OCI-LY7 (cell line): ENCODE results near the gene RPS19BP1.

ENCODE experiments used
- CTCF ChIP-seq: fragments of 200-600 bp; sonication (generic); conservative IDR thresholded peaks from 2 replicates; pipeline ENCODE4 v1.5.1; 2014; ENCODE audit warnings: mild to moderate bottlenecking, antibody characterized with exemption, low read length, moderate library complexity, mixed read lengths
- EZH2phosphoT487 ChIP-seq: fragments of 200-600 bp; sonication (generic); IDR thresholded peaks from 2 replicates; pipeline ENCODE4 v1.6.1; 2018; ENCODE audit warnings: low read depth, borderline replicate concordance, mild to moderate bottlenecking, mixed run types, antibody characterized with exemption, low read length, moderate library complexity, mixed read lengths

- no peak for TF ChIP-seq CTCF
- no peak for TF ChIP-seq EZH2phosphoT487
These were observed 17.1 kb downstream of the RPS19BP1 start for GRCh38 chr22:39515266-39516050.
